ENCODE results near the gene NFIB.

Gene NFIB

DNA sequence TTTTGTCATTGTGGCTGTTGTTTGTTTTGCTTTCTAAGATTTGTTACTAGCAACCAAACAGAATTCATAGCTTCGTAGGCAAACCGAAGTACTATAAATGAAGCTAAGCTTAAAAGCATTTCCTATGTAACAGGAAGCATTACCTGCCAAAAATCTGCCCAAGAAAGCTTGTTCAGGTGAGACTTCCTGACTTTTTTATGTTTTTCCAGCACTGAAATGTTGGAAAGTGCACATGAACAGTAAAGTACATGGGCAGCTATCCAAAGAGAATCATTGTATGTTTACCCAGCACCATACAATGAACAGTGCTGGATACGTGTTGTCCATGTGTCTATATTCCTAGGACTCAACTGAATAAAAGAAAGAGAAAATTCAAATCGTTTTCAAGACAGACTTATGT, 247.1 kb downstream of the NFIB start:
- DNase-seq (ENCODE audit: low read depth): no peak

DNA sequence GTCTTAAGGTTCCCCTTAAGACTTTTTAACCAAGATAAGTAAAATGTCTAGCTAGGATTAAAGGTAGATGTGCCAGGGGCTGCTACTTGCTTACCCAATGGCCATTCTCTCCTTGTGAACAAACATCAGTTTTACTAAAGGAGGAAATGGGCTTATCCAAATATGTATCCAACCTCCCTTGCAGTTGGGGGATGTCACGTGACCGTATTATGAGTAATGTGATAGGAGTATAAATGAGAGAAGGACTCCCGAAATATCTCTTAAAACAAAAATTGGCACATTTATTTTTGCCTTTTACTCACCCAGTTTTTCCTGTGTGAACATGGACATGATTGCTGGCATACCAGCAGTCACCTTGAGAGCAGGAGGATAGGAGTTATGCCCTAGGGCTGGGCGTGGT, 247.9 kb downstream of the NFIB start:
- no peak for DNase-seq (ENCODE audit: low read depth)

- DNase-seq (ENCODE audit: low read depth): no peak
Measured at GRCh38 chr9:14064940-14065339, 249.0 kb downstream of the NFIB start.

GRCh38 chr9:14063756-14064155, 250.2 kb downstream of the NFIB start:
- no peak for DNase-seq (ENCODE audit: low read depth)

GRCh38 chr9:14062586-14063221, 251.2 kb downstream of the NFIB start:
- DNase-seq (ENCODE audit: low read depth): no peak

DNA sequence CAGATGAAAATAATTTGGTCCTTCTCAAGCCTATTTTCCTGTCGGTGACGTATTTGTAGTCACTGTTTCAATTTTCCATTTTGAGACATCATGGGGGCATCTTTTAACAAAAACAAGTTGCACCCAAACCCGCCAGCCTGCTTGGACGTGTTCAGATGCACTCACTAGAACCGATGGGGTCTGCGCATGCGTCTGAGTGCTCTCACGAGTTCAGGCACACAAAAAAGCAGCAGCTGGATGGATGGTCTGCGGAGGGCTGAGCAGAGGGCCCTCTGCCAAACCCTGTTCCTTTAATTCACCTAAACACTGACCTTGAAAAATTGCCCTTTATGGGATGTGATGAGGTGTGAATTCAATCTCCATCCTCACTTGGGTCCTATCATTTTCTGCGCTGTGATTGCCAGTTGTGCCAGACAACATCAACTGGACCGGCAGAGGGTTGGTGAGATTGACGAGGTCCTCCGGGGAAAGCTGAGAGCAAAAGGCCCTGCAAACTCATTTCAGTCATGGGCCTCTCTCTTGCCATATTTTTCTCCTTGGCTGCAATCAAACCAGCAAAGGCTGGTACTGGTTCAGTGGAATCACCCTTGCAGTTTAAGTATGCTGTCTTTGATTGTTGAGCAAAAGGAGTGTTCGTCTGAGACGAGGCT, 251.9 kb downstream of the NFIB start:
- DNase-seq (ENCODE audit: low read depth): no peak

DNA sequence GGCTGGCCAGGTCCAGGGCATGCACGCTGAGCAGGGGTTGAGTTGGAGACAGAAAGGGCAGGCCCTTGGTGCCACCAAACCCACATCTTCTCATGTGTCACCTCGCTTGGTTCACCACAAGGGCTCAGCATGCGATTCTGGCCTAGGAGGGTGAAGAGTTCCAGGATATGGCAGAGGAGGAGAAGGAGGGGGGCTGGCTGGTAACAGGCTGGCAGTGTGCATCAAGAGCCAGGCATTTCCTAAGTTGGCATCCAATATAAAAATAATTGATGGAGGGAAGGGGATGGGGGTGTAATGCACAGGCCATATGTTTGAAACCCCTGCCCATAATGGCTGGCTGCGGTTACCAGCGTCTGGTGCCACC, 255.6 kb downstream of the NFIB start:
- no peak for DNase-seq (ENCODE audit: low read depth)

- DNase-seq (ENCODE audit: low read depth): no peak
Measured at GRCh38 chr9:14057368-14058324, 256.3 kb downstream of the NFIB start.

DNA sequence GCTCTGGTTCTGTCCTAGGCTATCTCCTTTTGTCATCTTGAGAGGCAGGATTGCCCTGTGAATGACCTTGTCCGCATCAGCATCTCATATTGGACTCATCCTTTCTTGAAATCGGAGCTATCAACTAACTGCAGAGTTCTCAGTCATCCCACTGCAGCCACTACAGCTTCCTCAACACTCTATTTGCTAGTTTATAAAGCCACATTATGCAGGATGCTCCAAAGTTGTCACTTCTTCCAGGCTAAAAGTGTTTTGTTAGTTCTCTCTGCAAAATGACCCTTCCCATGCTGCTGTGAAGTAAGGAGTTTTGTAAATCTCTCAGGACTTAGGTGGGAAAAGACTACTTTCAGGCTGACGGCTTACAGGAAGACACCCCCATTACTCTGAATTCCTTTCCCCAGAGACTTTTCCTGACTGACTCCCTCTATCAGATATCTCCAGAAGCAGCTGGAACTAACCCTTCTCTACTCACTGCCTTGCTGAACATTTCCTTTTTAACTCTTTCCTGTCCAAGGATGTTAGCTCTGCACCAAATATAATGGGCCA, 257.6 kb downstream of the NFIB start:
- no peak for DNase-seq (ENCODE audit: low read depth)

DNA sequence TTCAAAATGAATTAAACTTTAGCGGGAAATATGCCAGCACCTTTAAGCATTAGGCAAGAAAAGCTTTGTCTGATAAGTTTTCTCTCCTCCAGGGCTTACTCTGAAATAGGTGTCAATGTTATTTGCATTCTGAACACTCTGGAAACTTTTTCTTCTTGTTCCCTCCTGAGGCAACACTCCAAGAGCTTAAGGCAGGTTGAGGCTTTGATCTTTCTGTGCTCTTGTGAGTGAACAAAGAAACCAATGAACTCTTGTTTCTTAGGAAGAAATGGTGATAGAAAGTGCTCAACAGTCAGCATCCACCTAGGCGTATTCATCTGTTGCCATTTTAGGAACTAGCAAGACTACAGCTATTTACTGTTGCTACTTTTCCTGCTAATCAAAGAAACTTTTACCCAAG, 259.8 kb downstream of the NFIB start:
- no peak for DNase-seq (ENCODE audit: low read depth)

DNA sequence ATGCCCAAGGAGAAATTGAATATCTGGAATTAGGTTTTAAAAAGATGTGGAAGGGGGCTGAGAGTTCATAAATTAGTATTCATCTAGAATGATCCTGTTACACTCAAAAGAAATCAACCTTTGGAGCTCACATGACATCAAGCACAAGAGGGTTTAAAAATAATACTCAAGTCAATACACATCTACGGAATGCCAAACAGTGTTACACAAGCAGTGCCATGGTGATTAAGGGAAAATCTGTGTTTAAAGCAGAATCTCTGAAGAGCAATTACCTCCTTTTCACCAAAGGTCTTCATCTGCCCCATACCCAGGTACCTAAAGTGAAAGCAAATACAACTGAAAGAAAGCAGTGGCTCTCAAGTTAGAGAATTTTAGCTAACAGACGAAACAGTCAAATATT, 261.6 kb downstream of the NFIB start:
- DNase-seq (ENCODE audit: low read depth): no peak

- DNase-seq (ENCODE audit: low read depth): no peak
Measured at GRCh38 chr9:14051419-14051818, 262.5 kb downstream of the NFIB start.

- no peak for DNase-seq (ENCODE audit: low read depth)
Measured at GRCh38 chr9:14043483-14043882, 270.5 kb downstream of the NFIB start.

DNA sequence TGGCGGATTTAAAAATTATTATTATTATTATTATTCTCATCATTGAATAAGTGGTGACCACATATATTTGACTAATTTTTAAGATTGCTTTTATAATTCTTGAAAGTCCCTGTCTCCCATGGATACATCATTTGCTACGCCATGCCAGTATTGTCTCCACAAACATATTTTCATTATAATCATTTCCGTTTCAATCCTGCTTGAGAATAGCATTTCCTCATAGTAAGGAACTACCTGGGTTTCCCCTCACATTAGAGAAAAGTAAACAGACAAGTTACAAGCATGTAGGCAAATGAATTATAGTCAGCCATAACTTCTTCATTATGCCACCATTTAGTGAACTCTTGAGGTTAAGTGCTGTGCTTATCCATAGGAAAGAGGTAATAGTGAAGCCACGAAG, 276.6 kb downstream of the NFIB start:
- no peak for DNase-seq (ENCODE audit: low read depth)

DNA sequence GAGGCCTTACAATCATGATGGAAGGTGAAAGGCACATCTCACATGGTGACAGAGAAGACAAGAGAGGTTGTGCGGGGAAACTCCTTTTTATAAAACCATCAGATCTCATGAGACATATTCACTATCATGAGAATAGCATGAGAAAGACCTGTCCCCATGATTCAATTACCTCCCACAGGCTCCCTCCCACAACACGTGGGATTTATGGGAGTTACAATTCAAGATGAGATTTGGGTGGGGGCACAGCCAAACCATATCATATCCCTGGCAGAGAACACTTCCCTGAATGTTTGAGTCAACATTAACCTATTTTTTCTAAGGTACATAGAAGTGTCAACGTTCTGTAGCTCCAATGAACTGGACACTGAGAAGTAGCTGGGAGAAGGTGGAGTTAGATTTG, 280.9 kb downstream of the NFIB start:
- no peak for DNase-seq (ENCODE audit: low read depth)

Measured in HS-27A (cell line).